BJ (cell line): ENCODE measurements around the gene PAEP. TPM values are rescaled to one million over a fixed set of nuclear protein-coding genes. Genes with fewer than 3 reads are reported as not detected.

Experiments
- CTCF ChIA-PET: fragments of 350-600 bp; formaldehyde crosslinking; extraction: SDS; loops from one replicate; lab custom pipeline; 2021; ENCODE audit warnings: antibody characterized with exemption, inconsistent platforms; lab: Yijun Ruan, JAX
- POLR2A ChIA-PET: fragments of 300-600 bp; sonication (Branson Sonifier 250); formaldehyde crosslinking; extraction: SDS; loops from one replicate; lab custom pipeline; 2021; ENCODE audit warnings: antibody characterized with exemption; lab: Charles Lee
- DNase-seq: peaks from one replicate; pipeline ENCODE4 v3.0.0-alpha.2; 2011; ENCODE audit warnings: low read depth
- H3K27me3 ChIP-seq: 2 replicates; pipeline ENCODE4 v1.6.0; 2011; ENCODE audit warnings: low read length; ENCODE audit not compliant: control insufficient read depth, insufficient read depth
- H3K36me3 ChIP-seq: 2 replicates; pipeline ENCODE4 v1.5.1; 2011; ENCODE audit warnings: low read length; ENCODE audit not compliant: control insufficient read depth, insufficient read depth
- H3K4me3 ChIP-seq: 2 replicates; pipeline ENCODE4 v1.5.1; 2011; ENCODE audit warnings: low read depth, mild to moderate bottlenecking, control low read depth, low read length
- polyA plus RNA-seq: library from polyadenylated mRNA; depleted of rRNA; stranded (reverse); fragments of >200 nt; gene quantifications from 2 replicates; pipeline ENCODE4 v1.2.3, GENCODE V29; 2011
- TF ChIP-seq, protein P1 (sequence below): IDR thresholded peaks from 2 replicates; pipeline ENCODE4 v1.5.1; 2011; ENCODE audit warnings: low read depth, mild to moderate bottlenecking, control low read depth, inconsistent platforms, low read length, moderate library complexity; ENCODE audit not compliant: insufficient read depth

PAEP gene
- polyA plus RNA-seq, 1 experiment: not detected

GRCh38 chr9:135550344-135550918 lies 11.1 kb upstream of the PAEP start:
- no peak overlapping the region for H3K4me3 ChIP-seq
- TF ChIP-seq, protein P1, sequence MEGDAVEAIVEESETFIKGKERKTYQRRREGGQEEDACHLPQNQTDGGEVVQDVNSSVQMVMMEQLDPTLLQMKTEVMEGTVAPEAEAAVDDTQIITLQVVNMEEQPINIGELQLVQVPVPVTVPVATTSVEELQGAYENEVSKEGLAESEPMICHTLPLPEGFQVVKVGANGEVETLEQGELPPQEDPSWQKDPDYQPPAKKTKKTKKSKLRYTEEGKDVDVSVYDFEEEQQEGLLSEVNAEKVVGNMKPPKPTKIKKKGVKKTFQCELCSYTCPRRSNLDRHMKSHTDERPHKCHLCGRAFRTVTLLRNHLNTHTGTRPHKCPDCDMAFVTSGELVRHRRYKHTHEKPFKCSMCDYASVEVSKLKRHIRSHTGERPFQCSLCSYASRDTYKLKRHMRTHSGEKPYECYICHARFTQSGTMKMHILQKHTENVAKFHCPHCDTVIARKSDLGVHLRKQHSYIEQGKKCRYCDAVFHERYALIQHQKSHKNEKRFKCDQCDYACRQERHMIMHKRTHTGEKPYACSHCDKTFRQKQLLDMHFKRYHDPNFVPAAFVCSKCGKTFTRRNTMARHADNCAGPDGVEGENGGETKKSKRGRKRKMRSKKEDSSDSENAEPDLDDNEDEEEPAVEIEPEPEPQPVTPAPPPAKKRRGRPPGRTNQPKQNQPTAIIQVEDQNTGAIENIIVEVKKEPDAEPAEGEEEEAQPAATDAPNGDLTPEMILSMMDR: no peak
- DNase-seq: no peak
- ChIA-PET POLR2A (no interaction called here), CTCF (no interaction called here)
- no peaks in the 10 kb centered on the region for H3K27me3 ChIP-seq
- no peaks in the 10 kb centered on the region for H3K36me3 ChIP-seq

- CTCF ChIA-PET: no interaction called here
- no peaks in the 10 kb centered on the region for H3K36me3 ChIP-seq
- POLR2A ChIA-PET: no interaction called here
- no peak overlapping the region for H3K4me3 ChIP-seq
- TF ChIP-seq, protein P1: no peak
- DNase-seq: no peak
- H3K27me3 ChIP-seq: no peaks in the 10 kb centered on the region
Observed at GRCh38 chr9:135551031-135551430, 10.5 kb upstream of the PAEP start.

DNA sequence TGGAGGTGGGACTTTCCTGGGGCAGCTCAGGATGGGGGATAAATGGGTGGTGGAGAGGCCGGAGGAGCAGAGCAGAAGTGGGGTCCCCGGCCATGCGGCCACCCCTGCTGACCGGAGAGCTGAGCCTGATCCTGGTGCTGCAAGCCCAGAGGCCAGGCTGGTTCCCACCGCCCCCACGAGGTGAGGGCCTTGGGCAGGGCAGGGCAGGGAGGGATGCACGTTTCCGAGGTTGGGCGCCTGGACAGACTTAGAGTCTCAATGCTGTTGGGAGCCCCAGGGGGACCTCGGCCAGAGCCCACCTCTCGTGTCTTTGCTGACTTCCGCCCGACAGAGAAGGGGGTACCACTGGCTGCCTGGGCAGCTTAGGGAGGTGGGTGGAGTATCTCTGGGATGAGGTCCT lies 10.1 kb upstream of the PAEP start:
- ChIA-PET CTCF (no interaction called here), POLR2A (interaction anchor here (0.6 kb wide), 1 partner anchor 169 kb away, joined by 9 read pairs; no protein-coding TSS in a partner anchor)
- Histone ChIP-seq H3K4me3 (no peak overlapping the region), H3K36me3 (no peaks in the 10 kb centered on the region), H3K27me3 (no peaks in the 10 kb centered on the region)
- TF ChIP-seq, protein P1: no peak
- DNase-seq: no peak

DNA sequence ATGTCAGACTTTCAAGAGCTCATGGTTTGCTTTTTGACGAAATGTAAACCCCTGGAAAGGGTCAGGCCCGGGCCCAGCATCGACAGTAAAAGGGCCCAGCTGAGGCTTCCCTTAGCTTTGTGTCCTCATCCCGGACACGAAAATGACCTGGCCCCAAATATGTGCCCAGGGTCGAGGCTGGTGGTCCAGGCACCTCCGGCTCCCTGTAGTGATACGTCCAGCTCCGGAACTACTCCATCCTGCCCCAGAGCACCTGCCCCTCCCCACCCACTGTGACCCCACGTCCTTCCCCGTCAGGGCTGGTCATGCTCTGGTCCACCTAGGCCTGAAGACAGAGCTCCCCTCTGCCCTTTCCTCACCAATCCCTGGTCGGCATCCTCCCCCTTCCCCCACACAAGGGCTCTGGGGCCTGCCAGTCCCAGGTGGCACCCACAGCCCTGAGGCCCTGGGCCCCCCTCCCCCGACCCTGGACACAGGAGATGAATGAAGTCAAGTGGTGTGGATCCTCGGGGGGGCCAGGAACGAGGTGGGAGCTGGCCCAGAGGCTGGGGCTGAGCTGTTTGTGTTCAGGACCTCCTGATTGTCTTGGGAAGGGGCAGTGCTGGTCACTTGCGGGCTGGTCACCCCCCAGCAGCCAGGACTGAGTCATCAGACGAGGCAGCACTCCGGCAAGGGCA lies 9.4 kb upstream of the PAEP start:
- H3K36me3 ChIP-seq: no peaks in the 10 kb centered on the region
- H3K4me3 ChIP-seq: no peak overlapping the region
- no peak for DNase-seq
- CTCF ChIA-PET: no interaction called here
- POLR2A ChIA-PET: interaction anchor here (0.6 kb wide), 1 partner anchor 168 kb away, joined by 9 read pairs; no protein-coding TSS in a partner anchor
- no peaks in the 10 kb centered on the region for H3K27me3 ChIP-seq
- TF ChIP-seq, protein P1: no peak

GRCh38 chr9:135552698-135553171 lies 8.8 kb upstream of the PAEP start:
- no peaks in the 10 kb centered on the region for H3K36me3 ChIP-seq
- TF ChIP-seq, protein P1: no peak
- ChIA-PET CTCF (no interaction called here), POLR2A (no interaction called here)
- no peak for DNase-seq
- no peaks in the 10 kb centered on the region for H3K27me3 ChIP-seq
- no peak overlapping the region for H3K4me3 ChIP-seq
